ENCODE data around the gene SNX33.
A peak's percentile ranks its signal among the peaks of the same experiment; 100 is the strongest.
"Not testable (repeated sequence)": the region's sequence is repeated elsewhere in the genome, so short reads cannot be mapped to it uniquely, and the experiment has no call there.

Gene SNX33

DNA sequence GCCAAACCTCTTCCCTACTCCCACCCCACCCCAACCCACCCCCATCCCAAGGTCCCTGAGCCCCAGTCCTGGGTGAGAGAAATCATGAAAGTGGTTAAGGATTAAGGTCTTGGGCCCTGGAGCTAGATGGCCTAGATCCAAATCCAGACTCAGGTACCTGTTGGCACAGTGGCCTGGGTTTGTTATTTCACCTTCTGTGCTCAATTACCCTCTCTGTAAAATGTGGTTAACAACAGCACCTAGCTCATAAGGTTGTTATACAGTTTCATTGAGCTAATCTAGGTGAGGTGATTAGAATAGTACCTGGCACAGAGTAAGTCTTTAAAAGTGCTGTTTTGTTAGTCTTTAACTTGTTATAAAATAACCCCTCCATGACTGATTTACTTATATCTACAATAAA, 15.8 kb upstream of the SNX33 start:
- no peak overlapping the region for H3K9ac ChIP-seq (ENCODE audit: low read length)
- no peaks in the 10 kb centered on the region for H3K79me1 ChIP-seq (ENCODE audit: low read length)
- no peak overlapping the region for H2BK5ac ChIP-seq (ENCODE audit: low read length)
- no peak overlapping the region for H3K56ac ChIP-seq (ENCODE audit: low read length)
- no peak overlapping the region for H2BK15ac ChIP-seq (replicated peaks; ENCODE audit: low read depth)
- H2BK120ac ChIP-seq (ENCODE audit: low read depth, low read length), result no peak overlapping the region
- no peak overlapping the region for H4K8ac ChIP-seq (ENCODE audit: low read depth, low read length)
- no peak overlapping the region for H3K4me2 ChIP-seq (ENCODE audit: low read length)
- no peak overlapping the region for H3K23ac ChIP-seq (ENCODE audit: low read length)
- no peaks in the 10 kb centered on the region for H3K36me3 ChIP-seq (ENCODE audit: control insufficient read depth, insufficient read depth, low read length)
- no peak overlapping the region for H2AK5ac ChIP-seq (ENCODE audit: low read length)
- no peak for DNase-seq
- H3K4me3 ChIP-seq (ENCODE audit: low read length), result no peak overlapping the region
- H3K18ac ChIP-seq (ENCODE audit: low read length), result no peak overlapping the region
- no peak overlapping the region for H4K5ac ChIP-seq (ENCODE audit: low read length)
- H3K27me3 ChIP-seq (ENCODE audit: insufficient read depth, low read length, poor library complexity), result no peaks in the 10 kb centered on the region
- H3K4me1 ChIP-seq (ENCODE audit: control insufficient read depth, low read depth, low read length), result peaks cover 2% of the 10 kb centered on the region
- H3K79me2 ChIP-seq (ENCODE audit: control insufficient read depth, insufficient read depth, low read length), result peaks cover under 1% of the 10 kb centered on the region
- H3K27ac ChIP-seq (ENCODE audit: low read depth, low read length), result no peak overlapping the region
- no peak overlapping the region for H3K4ac ChIP-seq (ENCODE audit: low read depth, low read length)

GRCh38 chr15:75633922-75634321, 13.8 kb upstream of the SNX33 start:
- H3K4ac ChIP-seq (ENCODE audit: low read depth, low read length); H3K4me3 ChIP-seq (ENCODE audit: low read length); H3K9ac ChIP-seq (ENCODE audit: low read length); H3K27ac ChIP-seq (ENCODE audit: low read depth, low read length); H3K36me3 ChIP-seq (ENCODE audit: control insufficient read depth, insufficient read depth, low read length); H3K4me1 ChIP-seq (ENCODE audit: control insufficient read depth, low read depth, low read length); H2BK5ac ChIP-seq (ENCODE audit: low read length); H4K5ac ChIP-seq (ENCODE audit: low read length); H3K18ac ChIP-seq (ENCODE audit: low read length); H3K79me1 ChIP-seq (ENCODE audit: low read length); H3K4me2 ChIP-seq (ENCODE audit: low read length); H2BK120ac ChIP-seq (ENCODE audit: low read depth, low read length); H4K8ac ChIP-seq (ENCODE audit: low read depth, low read length); H2AK5ac ChIP-seq (ENCODE audit: low read length); H3K56ac ChIP-seq (ENCODE audit: low read length); DNase-seq; H2BK15ac ChIP-seq (replicated peaks; ENCODE audit: low read depth); H3K27me3 ChIP-seq (ENCODE audit: insufficient read depth, low read length, poor library complexity); H3K23ac ChIP-seq (ENCODE audit: low read length): not testable (repeated sequence)
- no CpG with 5 or more reads among the region's 7 CpGs for WGBS (ENCODE audit: extremely low coverage, insufficient coverage, low lambda C conversion rate)
- H3K79me2 ChIP-seq (ENCODE audit: control insufficient read depth, insufficient read depth, low read length), result peaks cover 19% of the 10 kb centered on the region

GRCh38 chr15:75636026-75636425, 11.7 kb upstream of the SNX33 start:
- H2AK5ac ChIP-seq (ENCODE audit: low read length), result no peak overlapping the region
- no peaks in the 10 kb centered on the region for H3K27me3 ChIP-seq (ENCODE audit: insufficient read depth, low read length, poor library complexity)
- peaks cover 2% of the 10 kb centered on the region for H3K4me1 ChIP-seq (ENCODE audit: control insufficient read depth, low read depth, low read length)
- no CpG with 5 or more reads among the region's 6 CpGs for WGBS (ENCODE audit: extremely low coverage, insufficient coverage, low lambda C conversion rate)
- no peak overlapping the region for H4K8ac ChIP-seq (ENCODE audit: low read depth, low read length)
- peaks cover 30% of the 10 kb centered on the region for H3K79me2 ChIP-seq (ENCODE audit: control insufficient read depth, insufficient read depth, low read length)
- H2BK5ac ChIP-seq (ENCODE audit: low read length), result no peak overlapping the region
- no peak overlapping the region for H3K27ac ChIP-seq (ENCODE audit: low read depth, low read length)
- no peak overlapping the region for H3K9ac ChIP-seq (ENCODE audit: low read length)
- H2BK15ac ChIP-seq (replicated peaks; ENCODE audit: low read depth), result no peak overlapping the region
- no peak overlapping the region for H4K5ac ChIP-seq (ENCODE audit: low read length)
- no peak for DNase-seq
- H3K4me3 ChIP-seq (ENCODE audit: low read length), result no peak overlapping the region
- no peak overlapping the region for H3K56ac ChIP-seq (ENCODE audit: low read length)
- H2BK120ac ChIP-seq (ENCODE audit: low read depth, low read length), result no peak overlapping the region
- no peak overlapping the region for H3K18ac ChIP-seq (ENCODE audit: low read length)
- H3K4me2 ChIP-seq (ENCODE audit: low read length), result no peak overlapping the region
- H3K4ac ChIP-seq (ENCODE audit: low read depth, low read length), result no peak overlapping the region
- H3K23ac ChIP-seq (ENCODE audit: low read length), result no peak overlapping the region
- H3K79me1 ChIP-seq (ENCODE audit: low read length), result peaks cover 13% of the 10 kb centered on the region
- H3K36me3 ChIP-seq (ENCODE audit: control insufficient read depth, insufficient read depth, low read length), result no peaks in the 10 kb centered on the region

- Histone ChIP-seq H2BK120ac (ENCODE audit: low read depth, low read length) (no peak overlapping the region), H3K4me2 (ENCODE audit: low read length) (no peak overlapping the region), H3K27ac (ENCODE audit: low read depth, low read length) (no peak overlapping the region), H3K36me3 (ENCODE audit: control insufficient read depth, insufficient read depth, low read length) (no peaks in the 10 kb centered on the region), H4K5ac (ENCODE audit: low read length) (no peak overlapping the region), H3K4me1 (ENCODE audit: control insufficient read depth, low read depth, low read length) (peaks cover 2% of the 10 kb centered on the region), H3K56ac (ENCODE audit: low read length) (no peak overlapping the region), H2BK5ac (ENCODE audit: low read length) (no peak overlapping the region), H3K79me2 (ENCODE audit: control insufficient read depth, insufficient read depth, low read length) (peaks cover 30% of the 10 kb centered on the region), H3K23ac (ENCODE audit: low read length) (no peak overlapping the region), H3K4ac (ENCODE audit: low read depth, low read length) (no peak overlapping the region), H4K8ac (ENCODE audit: low read depth, low read length) (no peak overlapping the region), H3K18ac (ENCODE audit: low read length) (no peak overlapping the region), H3K4me3 (ENCODE audit: low read length) (no peak overlapping the region), H2AK5ac (ENCODE audit: low read length) (no peak overlapping the region), H2BK15ac (replicated peaks; ENCODE audit: low read depth) (no peak overlapping the region), H3K79me1 (ENCODE audit: low read length) (peaks cover 13% of the 10 kb centered on the region), H3K9ac (ENCODE audit: low read length) (peak overlapping the region; percentile 3), H3K27me3 (ENCODE audit: insufficient read depth, low read length, poor library complexity) (no peaks in the 10 kb centered on the region)
- no CpG with 5 or more reads among the region's 4 CpGs for WGBS (ENCODE audit: extremely low coverage, insufficient coverage, low lambda C conversion rate)
- no peak for DNase-seq
Measured at GRCh38 chr15:75637245-75638009, 10.3 kb upstream of the SNX33 start.

DNA sequence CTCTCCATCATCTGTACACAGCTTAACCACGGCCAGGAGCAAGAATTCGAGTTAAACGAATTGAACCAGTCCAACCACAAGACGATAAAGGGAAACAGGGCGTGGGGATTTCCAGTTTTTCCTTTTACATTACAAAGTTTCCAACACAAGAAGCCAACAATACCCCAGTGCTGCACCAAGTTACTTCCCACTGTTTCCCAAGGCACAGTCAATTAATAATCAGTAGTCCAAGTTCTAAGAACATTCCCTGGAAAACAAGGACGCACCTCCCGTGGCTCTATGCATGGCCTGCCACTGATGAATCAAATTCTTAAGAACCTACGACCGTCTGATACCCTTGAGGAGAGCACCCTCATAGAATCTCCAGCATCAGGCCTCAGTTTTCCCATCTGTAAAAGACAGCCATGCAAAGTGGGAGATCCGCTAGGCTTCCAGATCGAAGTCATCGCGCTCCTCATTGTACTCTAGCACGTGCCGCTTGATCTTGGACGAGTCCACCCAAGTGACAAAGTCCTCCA, 8.5 kb upstream of the SNX33 start:
- no CpG with 5 or more reads among the region's 16 CpGs for WGBS (ENCODE audit: extremely low coverage, insufficient coverage, low lambda C conversion rate)
- Histone ChIP-seq H3K9ac (ENCODE audit: low read length) (peak overlapping the region; percentile 99), H3K27ac (ENCODE audit: low read depth, low read length) (no peak overlapping the region), H3K27me3 (ENCODE audit: insufficient read depth, low read length, poor library complexity) (no peaks in the 10 kb centered on the region), H2BK5ac (ENCODE audit: low read length) (no peak overlapping the region), H3K79me1 (ENCODE audit: low read length) (peaks cover 13% of the 10 kb centered on the region), H4K5ac (ENCODE audit: low read length) (no peak overlapping the region), H2BK120ac (ENCODE audit: low read depth, low read length) (no peak overlapping the region), H3K4me3 (ENCODE audit: low read length) (peak overlapping the region; percentile 98), H2BK15ac (replicated peaks; ENCODE audit: low read depth) (no peak overlapping the region), H3K79me2 (ENCODE audit: control insufficient read depth, insufficient read depth, low read length) (peaks cover 30% of the 10 kb centered on the region), H3K36me3 (ENCODE audit: control insufficient read depth, insufficient read depth, low read length) (no peaks in the 10 kb centered on the region), H3K56ac (ENCODE audit: low read length) (peak overlapping the region; percentile 100), H3K4me1 (ENCODE audit: control insufficient read depth, low read depth, low read length) (peaks cover 2% of the 10 kb centered on the region), H3K18ac (ENCODE audit: low read length) (no peak overlapping the region), H2AK5ac (ENCODE audit: low read length) (peak overlapping the region; percentile 2), H3K23ac (ENCODE audit: low read length) (peak overlapping the region; percentile 69), H3K4me2 (ENCODE audit: low read length) (peak overlapping the region; percentile 45), H3K4ac (ENCODE audit: low read depth, low read length) (no peak overlapping the region), H4K8ac (ENCODE audit: low read depth, low read length) (no peak overlapping the region)
- DNase-seq, result peak; percentile 37

All from mesendoderm (in vitro differentiated cells).